Measurements from ENCODE around the gene TTLL5. TPM values are rescaled to one million over a fixed set of nuclear protein-coding genes. Genes with fewer than 3 reads are reported as not detected.

TTLL5 gene
- total RNA-seq, 4 donors from 2014 or later: 15.7 to 46.2 (median 24.1) TPM

GRCh38 chr14:75832621-75833297 is 171.7 kb downstream of the TTLL5 start:
- no peak for TF ChIP-seq CTCF (IDR thresholded peaks at IDR 0.05; ENCODE audit: low read depth)

GRCh38 chr14:75833326-75834020 is 172.4 kb downstream of the TTLL5 start:
- no peak for TF ChIP-seq CTCF (IDR thresholded peaks at IDR 0.05; ENCODE audit: low read depth)

GRCh38 chr14:75835156-75835725 is 174.2 kb downstream of the TTLL5 start:
- TF ChIP-seq CTCF (IDR thresholded peaks at IDR 0.05; ENCODE audit: low read depth): no peak

GRCh38 chr14:75835737-75836136 is 174.7 kb downstream of the TTLL5 start:
- no peak for TF ChIP-seq CTCF (IDR thresholded peaks at IDR 0.05; ENCODE audit: low read depth)

- TF ChIP-seq CTCF (IDR thresholded peaks at IDR 0.05; ENCODE audit: low read depth): no peak
Observed at GRCh38 chr14:75837151-75837787, 176.2 kb downstream of the TTLL5 start.

- TF ChIP-seq CTCF (IDR thresholded peaks at IDR 0.05; ENCODE audit: low read depth): no peak
Observed at GRCh38 chr14:75840911-75841310, 179.9 kb downstream of the TTLL5 start.

- TF ChIP-seq CTCF (IDR thresholded peaks at IDR 0.05; ENCODE audit: low read depth): no peak
Observed at GRCh38 chr14:75842551-75842950, 181.5 kb downstream of the TTLL5 start.

All from subcutaneous adipose tissue (tissue), 4 donors.